Left ventricle myocardium superior (tissue), 1 donor: ENCODE results near the gene ZFYVE19. TPM values are rescaled to one million over a fixed set of nuclear protein-coding genes. Genes with fewer than 3 reads are reported as not detected.
A peak's percentile ranks its signal among the peaks of the same experiment; 100 is the strongest.
"Not testable (repeated sequence)": the region's sequence is repeated elsewhere in the genome, so short reads cannot be mapped to it uniquely, and the experiment has no call there.

Experiments used
- ATAC-seq: fragments of 200-7000 bp; cut with Tn5 transposase; one replicate; pipeline ENCODE4 v1.9.1; 2020; ENCODE audit warnings: mild to moderate bottlenecking, moderate library complexity
- DNase-seq: peaks from one replicate; pipeline ENCODE4 v3.0.0-alpha.2; 2020
- intact Hi-C: fragments of 100-400 bp; cut with micrococcal nuclease; formaldehyde crosslinking; loops from one replicate; pipeline ENCODE4 v1.11.0; 2022
- total RNA-seq: library from RNA; stranded (reverse); fragmentation: NEBNext Ultra II Directional; extraction: Animal tissue kit (Norgen Biotek cat#: 25700); gene quantifications from one replicate; pipeline ENCODE4 v1.2.1, GENCODE V29; 2021
- donor health status: DM: no; HTN: yes; CAD: no; lungs with severe emphysema.

The ZFYVE19 gene
- total RNA-seq, 1 donor from 2014 or later, result 30.9 TPM

- DNase-seq, result no peak
- intact Hi-C loops, result no loop called here
- no peak for ATAC-seq
These were observed 36.5 kb downstream of the ZFYVE19 start for GRCh38 chr15:40843261-40843884.

- ATAC-seq (peak; percentile 41), DNase-seq (peak; percentile 38)
- intact Hi-C loops, result no loop called here
These were observed 37.2 kb downstream of the ZFYVE19 start, which contains the start of gene SPINT1 for GRCh38 chr15:40843885-40844695. SPINT1 (plus strand) TSS chr15:40844048; CDS start chr15:40844555, 507 bp downstream.

- DNase-seq (peak; percentile 44), ATAC-seq (peak; percentile 30)
- intact Hi-C loops, result no loop called here
These were observed 37.8 kb downstream of the ZFYVE19 start for GRCh38 chr15:40844696-40845030.

- intact Hi-C loops, result no loop called here
- ATAC-seq (no peak), DNase-seq (no peak)
These were observed 38.1 kb downstream of the ZFYVE19 start for GRCh38 chr15:40845036-40845435.

- ATAC-seq, result no peak
- no peak for DNase-seq
- intact Hi-C loops, result no loop called here
These were observed 38.8 kb downstream of the ZFYVE19 start for GRCh38 chr15:40845511-40846284.

GRCh38 chr15:40846841-40847222 is 39.9 kb downstream of the ZFYVE19 start:
- intact Hi-C loops, result no loop called here
- DNase-seq, result no peak

GRCh38 chr15:40847223-40847961 is 40.5 kb downstream of the ZFYVE19 start:
- ATAC-seq (peak; percentile 81), DNase-seq (peak; percentile 47)
- intact Hi-C loops, result no loop called here

More at GRCh38 chr15:40846841-40847222, 39.9 kb downstream of the ZFYVE19 start:
- no peak for ATAC-seq

GRCh38 chr15:40850576-40851112 is 43.8 kb downstream of the ZFYVE19 start:
- intact Hi-C loops, result no loop called here
- ATAC-seq (no peak), DNase-seq (no peak)

GRCh38 chr15:40852529-40852928 is 45.6 kb downstream of the ZFYVE19 start:
- DNase-seq (no peak), ATAC-seq (no peak)
- intact Hi-C loops, result no loop called here

- intact Hi-C loops, result no loop called here
- DNase-seq (no peak), ATAC-seq (no peak)
These were observed 46.5 kb downstream of the ZFYVE19 start for GRCh38 chr15:40853241-40853890.

GRCh38 chr15:40854161-40854560 is 47.3 kb downstream of the ZFYVE19 start:
- intact Hi-C loops, result no loop called here
- ATAC-seq (no peak), DNase-seq (no peak)

- intact Hi-C loops, result no loop called here
- no peak for ATAC-seq
- DNase-seq, result no peak
These were observed 48.9 kb downstream of the ZFYVE19 start for GRCh38 chr15:40855706-40856234.

GRCh38 chr15:40856746-40857145 is 49.9 kb downstream of the ZFYVE19 start:
- intact Hi-C loops, result no loop called here
- DNase-seq, result no peak
- ATAC-seq, result no peak

GRCh38 chr15:40857601-40858341 is 50.9 kb downstream of the ZFYVE19 start:
- ATAC-seq (peak; percentile 89), DNase-seq (peak; percentile 77)
- intact Hi-C loops, result no loop called here

GRCh38 chr15:40858706-40859105 is 51.8 kb downstream of the ZFYVE19 start:
- intact Hi-C loops, result no loop called here

GRCh38 chr15:40859206-40859851 is 52.4 kb downstream of the ZFYVE19 start:
- intact Hi-C loops, result no loop called here
- peak; percentile 74 for DNase-seq
- peak; percentile 72 for ATAC-seq

More at GRCh38 chr15:40858706-40859105, 51.8 kb downstream of the ZFYVE19 start:
- ATAC-seq, result no peak
- no peak for DNase-seq

GRCh38 chr15:40861147-40861546 is 54.3 kb downstream of the ZFYVE19 start:
- intact Hi-C loops, DNase-seq, ATAC-seq: not testable (repeated sequence)
